HG03378 (cell line): Measurements from ENCODE around the gene CNPPD1.
"Not testable (repeated sequence)": the region's sequence is repeated elsewhere in the genome, so short reads cannot be mapped to it uniquely, and the experiment has no call there.

Experiments
- ATAC-seq: cut with Tn5 transposase; IDR thresholded peaks from one replicate; pipeline ENCODE4 v1.9.1; 2021; ENCODE audit warnings: mild to moderate bottlenecking, moderate library complexity; ENCODE audit not compliant: unreplicated experiment

Gene CNPPD1

GRCh38 chr2:219209236-219210195 lies 32.8 kb upstream of the CNPPD1 start:
- ATAC-seq = no peak

GRCh38 chr2:219207884-219208740 lies 31.4 kb upstream of the CNPPD1 start:
- ATAC-seq = no peak

- no peak for ATAC-seq
These were observed 30.6 kb upstream of the CNPPD1 start for GRCh38 chr2:219207134-219207883.

- ATAC-seq = peak; percentile 90
These were observed 29.8 kb upstream of the CNPPD1 start, which contains the start of gene ZFAND2B for GRCh38 chr2:219206328-219207133. TSS of gene ZFAND2B (plus strand) at chr2:219206782. CDS start at chr2:219206988, 206 bp downstream.

- no peak for ATAC-seq
These were observed 29.2 kb upstream of the CNPPD1 start for GRCh38 chr2:219205981-219206327.

GRCh38 chr2:219205165-219205538 lies 28.4 kb upstream of the CNPPD1 start:
- ATAC-seq = no peak

- no peak for ATAC-seq
These were observed 27.9 kb upstream of the CNPPD1 start for GRCh38 chr2:219204425-219205164.

GRCh38 chr2:219201331-219201730 lies 24.6 kb upstream of the CNPPD1 start:
- not testable (repeated sequence) for ATAC-seq

- not testable (repeated sequence) for ATAC-seq
These were observed 24.0 kb upstream of the CNPPD1 start for GRCh38 chr2:219200502-219201326.

GRCh38 chr2:219199470-219200211 lies 22.9 kb upstream of the CNPPD1 start:
- no peak for ATAC-seq

GRCh38 chr2:219198974-219199373 lies 22.2 kb upstream of the CNPPD1 start:
- ATAC-seq = no peak

- ATAC-seq = no peak
These were observed 20.7 kb upstream of the CNPPD1 start for GRCh38 chr2:219197388-219197787.

- ATAC-seq = no peak
These were observed 10.2 kb upstream of the CNPPD1 start for GRCh38 chr2:219186754-219187456.

- ATAC-seq = no peak
These were observed 7.4 kb upstream of the CNPPD1 start for GRCh38 chr2:219184121-219184520.

- no peak for ATAC-seq
These were observed 6.5 kb upstream of the CNPPD1 start for GRCh38 chr2:219183151-219183772.

- ATAC-seq = no peak
These were observed 5.8 kb upstream of the CNPPD1 start for GRCh38 chr2:219182331-219183150.
